ENCODE results near the gene SLC35C1. TPM values are rescaled to one million over a fixed set of nuclear protein-coding genes. Genes with fewer than 3 reads are reported as not detected.
A peak's percentile ranks its signal among the peaks of the same experiment; 100 is the strongest.

SLC35C1 gene
- total and polyA plus RNA-seq, 2 of the 13 experiments (the other 11 are each of a cell fraction or from before 2014, with no cell fraction given): 2.9 to 7.0 TPM

GRCh38 chr11:45803971-45804760 lies 783 bp upstream of the SLC35C1 start (continued):
- TF ChIP-seq, protein P1, sequence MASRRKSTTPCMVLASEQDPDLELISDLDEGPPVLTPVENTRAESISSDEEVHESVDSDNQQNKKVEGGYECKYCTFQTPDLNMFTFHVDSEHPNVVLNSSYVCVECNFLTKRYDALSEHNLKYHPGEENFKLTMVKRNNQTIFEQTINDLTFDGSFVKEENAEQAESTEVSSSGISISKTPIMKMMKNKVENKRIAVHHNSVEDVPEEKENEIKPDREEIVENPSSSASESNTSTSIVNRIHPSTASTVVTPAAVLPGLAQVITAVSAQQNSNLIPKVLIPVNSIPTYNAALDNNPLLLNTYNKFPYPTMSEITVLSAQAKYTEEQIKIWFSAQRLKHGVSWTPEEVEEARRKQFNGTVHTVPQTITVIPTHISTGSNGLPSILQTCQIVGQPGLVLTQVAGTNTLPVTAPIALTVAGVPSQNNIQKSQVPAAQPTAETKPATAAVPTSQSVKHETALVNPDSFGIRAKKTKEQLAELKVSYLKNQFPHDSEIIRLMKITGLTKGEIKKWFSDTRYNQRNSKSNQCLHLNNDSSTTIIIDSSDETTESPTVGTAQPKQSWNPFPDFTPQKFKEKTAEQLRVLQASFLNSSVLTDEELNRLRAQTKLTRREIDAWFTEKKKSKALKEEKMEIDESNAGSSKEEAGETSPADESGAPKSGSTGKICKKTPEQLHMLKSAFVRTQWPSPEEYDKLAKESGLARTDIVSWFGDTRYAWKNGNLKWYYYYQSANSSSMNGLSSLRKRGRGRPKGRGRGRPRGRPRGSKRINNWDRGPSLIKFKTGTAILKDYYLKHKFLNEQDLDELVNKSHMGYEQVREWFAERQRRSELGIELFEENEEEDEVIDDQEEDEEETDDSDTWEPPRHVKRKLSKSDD (CRISPR knock-in tag; IDR thresholded peaks at IDR 0.05; ENCODE audit: low read depth): no peak
- 0 out of 2 replicates have a peak, but pooled peaks have one; percentile 53 for TF ChIP-seq MXD1 (CRISPR knock-in tag; IDR thresholded peaks at IDR 0.05)
- no peak for TF ChIP-seq GLI4 (CRISPR knock-in tag; IDR thresholded peaks at IDR 0.05; ENCODE audit: borderline replicate concordance)
- TF ChIP-seq NFRKB (IDR thresholded peaks at IDR 0.05): no peak
- TF ChIP-seq KLF11 (CRISPR knock-in tag; IDR thresholded peaks at IDR 0.05): no peak
- TF ChIP-seq ZNF761 (CRISPR knock-in tag; conservative IDR thresholded peaks at IDR 0.05): no peak
- TF ChIP-seq, protein P2, sequence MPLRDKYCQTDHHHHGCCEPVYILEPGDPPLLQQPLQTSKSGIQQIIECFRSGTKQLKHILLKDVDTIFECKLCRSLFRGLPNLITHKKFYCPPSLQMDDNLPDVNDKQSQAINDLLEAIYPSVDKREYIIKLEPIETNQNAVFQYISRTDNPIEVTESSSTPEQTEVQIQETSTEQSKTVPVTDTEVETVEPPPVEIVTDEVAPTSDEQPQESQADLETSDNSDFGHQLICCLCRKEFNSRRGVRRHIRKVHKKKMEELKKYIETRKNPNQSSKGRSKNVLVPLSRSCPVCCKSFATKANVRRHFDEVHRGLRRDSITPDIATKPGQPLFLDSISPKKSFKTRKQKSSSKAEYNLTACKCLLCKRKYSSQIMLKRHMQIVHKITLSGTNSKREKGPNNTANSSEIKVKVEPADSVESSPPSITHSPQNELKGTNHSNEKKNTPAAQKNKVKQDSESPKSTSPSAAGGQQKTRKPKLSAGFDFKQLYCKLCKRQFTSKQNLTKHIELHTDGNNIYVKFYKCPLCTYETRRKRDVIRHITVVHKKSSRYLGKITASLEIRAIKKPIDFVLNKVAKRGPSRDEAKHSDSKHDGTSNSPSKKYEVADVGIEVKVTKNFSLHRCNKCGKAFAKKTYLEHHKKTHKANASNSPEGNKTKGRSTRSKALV (CRISPR knock-in tag; IDR thresholded peaks at IDR 0.05): no peak; the same call in none of the 2 replicates
- 0 out of 2 replicates have a peak, but pooled peaks have one; percentile 13 for TF ChIP-seq ETV6 (CRISPR knock-in tag; conservative IDR thresholded peaks at IDR 0.05)
- 0 out of 2 replicates have a peak, but pooled peaks have one; percentile 4 for TF ChIP-seq GATAD1 (CRISPR knock-in tag; IDR thresholded peaks at IDR 0.05)
- TF ChIP-seq MTF2 (CRISPR knock-in tag; IDR thresholded peaks at IDR 0.05; ENCODE audit: borderline replicate concordance): peak; percentile 80; the same call in 1 of the 2 replicates
- TF ChIP-seq HCFC1 (IDR thresholded peaks at IDR 0.05; ENCODE audit: low read depth, low read length): no peak
- TF ChIP-seq ZNF598 (CRISPR knock-in tag; IDR thresholded peaks at IDR 0.05; ENCODE audit: borderline replicate concordance): 0 out of 2 replicates have a peak, but pooled peaks have one; percentile 65
- TF ChIP-seq, protein P3, sequence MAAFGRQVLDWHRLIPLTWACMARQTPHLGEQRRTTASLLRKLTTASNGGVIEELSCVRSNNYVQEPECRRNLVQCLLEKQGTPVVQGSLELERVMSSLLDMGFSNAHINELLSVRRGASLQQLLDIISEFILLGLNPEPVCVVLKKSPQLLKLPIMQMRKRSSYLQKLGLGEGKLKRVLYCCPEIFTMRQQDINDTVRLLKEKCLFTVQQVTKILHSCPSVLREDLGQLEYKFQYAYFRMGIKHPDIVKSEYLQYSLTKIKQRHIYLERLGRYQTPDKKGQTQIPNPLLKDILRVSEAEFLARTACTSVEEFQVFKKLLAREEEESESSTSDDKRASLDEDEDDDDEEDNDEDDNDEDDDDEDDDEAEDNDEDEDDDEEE (CRISPR knock-in tag; IDR thresholded peaks at IDR 0.05): 0 out of 2 replicates have a peak, but pooled peaks have one; percentile 29

Measured in HepG2 (cell line).